Keratinocyte (primary cell): ENCODE measurements around the gene ADCY5. TPM values are rescaled to one million over a fixed set of nuclear protein-coding genes. Genes with fewer than 3 reads are reported as not detected.

Experiments used
- DNase-seq: peaks from one replicate; pipeline ENCODE4 v3.0.0-alpha.2; 2011; ENCODE audit warnings: low read depth, missing footprints, low spot score
- FAIRE-seq: peaks from 2 replicates; lab custom pipeline; 2011; peaks lifted over from hg19 to GRCh38; lab: Jason Lieb, UNC
- H2AFZ ChIP-seq: 2 replicates; pipeline ENCODE4 v1.6.0; 2012; ENCODE audit warnings: low read length, control low read depth, inconsistent platforms; ENCODE audit not compliant: control insufficient read depth
- H3K27ac ChIP-seq: 2 replicates; pipeline ENCODE4 v1.5.1; 2011; ENCODE audit warnings: low read length; ENCODE audit not compliant: control insufficient read depth, insufficient read depth
- H3K27me3 ChIP-seq: 3 replicates; pipeline ENCODE4 v1.6.0; 2011; ENCODE audit warnings: low read length; ENCODE audit not compliant: control insufficient read depth, insufficient read depth; ENCODE audit errors: extremely low read depth
- H3K36me3 ChIP-seq, 2 experiments: 2 replicates in 1 of 2; 3 replicates in 1 of 2; pipeline ENCODE4 v1.5.1; 2011; ENCODE audit warnings: low read length in 2 of 2, mild to moderate bottlenecking in 1 of 2; ENCODE audit not compliant: control insufficient read depth in 2 of 2, insufficient read depth in 2 of 2; ENCODE audit errors: extremely low read depth in 1 of 2
- H3K4me1 ChIP-seq: 3 replicates; pipeline ENCODE4 v1.5.1; 2011; ENCODE audit warnings: low read length; ENCODE audit not compliant: control insufficient read depth, insufficient read depth; ENCODE audit errors: extremely low read depth
- H3K4me2 ChIP-seq: 3 replicates; pipeline ENCODE4 v1.6.0; 2011; ENCODE audit warnings: low read depth, low read length; ENCODE audit not compliant: control insufficient read depth, insufficient read depth; ENCODE audit errors: extremely low read depth
- H3K4me3 ChIP-seq, 3 experiments: fragments of 200-600 bp in 1 of 3; sonication (generic) in 1 of 3; 2 replicates in 2 of 3; 3 replicates in 1 of 3; pipeline ENCODE4 v1.5.1; 2011 to 2016; ENCODE audit warnings: low read length in 3 of 3, mild to moderate bottlenecking in 3 of 3, control low read depth in 2 of 3, inconsistent platforms in 1 of 3, low read depth in 1 of 3, mixed read lengths in 1 of 3, mixed run types in 1 of 3, moderate library complexity in 1 of 3; ENCODE audit not compliant: control insufficient read depth in 2 of 3, insufficient read depth in 2 of 3; ENCODE audit errors: extremely low read depth in 1 of 3
- H3K79me2 ChIP-seq: 2 replicates; pipeline ENCODE4 v1.6.0; 2012; ENCODE audit warnings: low read length; ENCODE audit not compliant: control insufficient read depth, insufficient read depth
- H3K9ac ChIP-seq: 3 replicates; pipeline ENCODE4 v1.6.0; 2011; ENCODE audit warnings: low read length; ENCODE audit not compliant: control insufficient read depth, insufficient read depth; ENCODE audit errors: extremely low read depth
- H3K9me1 ChIP-seq: 3 replicates; pipeline ENCODE4 v1.6.0; 2011; ENCODE audit warnings: low read length; ENCODE audit not compliant: control insufficient read depth, insufficient read depth; ENCODE audit errors: extremely low read depth
- H3K9me3 ChIP-seq: 2 replicates; pipeline ENCODE4 v1.5.1; 2012; ENCODE audit warnings: low read depth, low read length; ENCODE audit not compliant: control insufficient read depth
- H4K20me1 ChIP-seq: 3 replicates; pipeline ENCODE4 v1.6.0; 2011; ENCODE audit warnings: low read length; ENCODE audit not compliant: control insufficient read depth, insufficient read depth; ENCODE audit errors: extremely low read depth
- CTCF ChIP-seq, 3 experiments: IDR thresholded peaks in 1 of 3; conservative IDR thresholded peaks in 1 of 3; optimal IDR thresholded peaks in 1 of 3; 2 replicates in 2 of 3; 3 replicates in 1 of 3; pipeline versions ENCODE3 to v1.5.1; 2011; ENCODE audit warnings: low read length in 3 of 3, mild to moderate bottlenecking in 3 of 3, moderate library complexity in 2 of 3, control low read depth in 1 of 3, inconsistent platforms in 1 of 3; ENCODE audit not compliant: insufficient read depth in 2 of 3; ENCODE audit errors: extremely low read depth in 1 of 3
- EZH2 ChIP-seq: IDR thresholded peaks from one replicate; pipeline ENCODE4 v1.6.1; 2012; ENCODE audit warnings: inconsistent platforms, mild to moderate bottlenecking, low read length, moderate library complexity
- dilution Hi-C: fragments of 300-500 bp; cut with MboI; formaldehyde crosslinking; loops from one replicate; pipeline ENCODE4 v1.7.0; 2020; ENCODE audit warnings: low sequenced_read_pairs; ENCODE audit not compliant: extremely low pct_ligation_motif_present
- polyA plus RNA-seq, 5 experiments: library from polyadenylated mRNA; depleted of rRNA in 3 of 5; stranded (reverse) in 3 of 5; stranded (forward) in 1 of 5; unstranded in 1 of 5; fragments of >200 nt; gene quantifications; 1 replicate in 1 of 5; 2 replicates in 3 of 5; 3 replicates in 1 of 5; pipeline versions ENCODE4 v1.2.1 to v1.2.3, GENCODE V29; 2011 to 2012; ENCODE audit warnings: missing spikeins in 2 of 5, low read depth in 1 of 5, low replicate concordance in 1 of 5

Gene ADCY5
- polyA plus RNA-seq, 1 donor (not counting 4 experiments of a cell fraction or from before 2014, with no cell fraction given), result not detected

GRCh38 chr3:123290962-123291361 lies 157.9 kb downstream of the ADCY5 start:
- H3K4me1 ChIP-seq, result no peaks in the 10 kb centered on the region
- no peak overlapping the region for H2AFZ ChIP-seq
- no peaks in the 10 kb centered on the region for H3K9me3 ChIP-seq
- H4K20me1 ChIP-seq, result peaks cover 2% of the 10 kb centered on the region
- H3K36me3 ChIP-seq, result no peaks in the 10 kb centered on the region
- H3K4me3 ChIP-seq, result no peak overlapping the region
- DNase-seq (no peak), FAIRE-seq (no peak)
- H3K4me2 ChIP-seq, result no peak overlapping the region
- H3K9me1 ChIP-seq, result no peaks in the 10 kb centered on the region
- no peak overlapping the region for H3K27ac ChIP-seq
- TF ChIP-seq CTCF (optimal IDR thresholded peaks at IDR 0.05 in 1 of 3, IDR thresholded peaks at IDR 0.05 in 1 of 3, conservative IDR thresholded peaks at IDR 0.05 in 1 of 3; ENCODE audit: extremely low read depth in 1 of 3, insufficient read depth in 2 of 3, low read length in 3 of 3), result no peak
- no peak for TF ChIP-seq EZH2
- dilution Hi-C loops, result no loop called here
- no peaks in the 10 kb centered on the region for H3K79me2 ChIP-seq
- peaks cover 10% of the 10 kb centered on the region for H3K27me3 ChIP-seq
- H3K9ac ChIP-seq, result no peak overlapping the region

GRCh38 chr3:123290107-123290930 lies 158.6 kb downstream of the ADCY5 start:
- Histone ChIP-seq H3K79me2 (no peaks in the 10 kb centered on the region), H2AFZ (no peak overlapping the region), H3K27me3 (peaks cover 10% of the 10 kb centered on the region), H3K27ac (no peak overlapping the region), H3K9me1 (no peaks in the 10 kb centered on the region), H3K9me3 (no peaks in the 10 kb centered on the region), H3K9ac (no peak overlapping the region), H4K20me1 (peaks cover 2% of the 10 kb centered on the region), H3K4me2 (no peak overlapping the region), H3K36me3 (no peaks in the 10 kb centered on the region), H3K4me3 (no peak overlapping the region), H3K4me1 (no peaks in the 10 kb centered on the region)
- dilution Hi-C loops, result no loop called here
- FAIRE-seq (no peak), DNase-seq (no peak)
- TF ChIP-seq EZH2 (no peak), CTCF (optimal IDR thresholded peaks at IDR 0.05 in 1 of 3, IDR thresholded peaks at IDR 0.05 in 1 of 3, conservative IDR thresholded peaks at IDR 0.05 in 1 of 3; ENCODE audit: extremely low read depth in 1 of 3, insufficient read depth in 2 of 3, low read length in 3 of 3) (no peak)
